Naive thymus-derived CD4-positive, alpha-beta T cell (primary cell): ENCODE results near the gene CGB8. TPM values are rescaled to one million over a fixed set of nuclear protein-coding genes. Genes with fewer than 3 reads are reported as not detected.
"Not testable (repeated sequence)": the region's sequence is repeated elsewhere in the genome, so short reads cannot be mapped to it uniquely, and the experiment has no call there.

Experiments used
- ATAC-seq: fragments of 150-1000 bp; cut with Tn5 transposase; 2 replicates; pipeline ENCODE4 v1.10.0; 2021; ENCODE audit warnings: mild to moderate bottlenecking, moderate library complexity
- CTCF ChIA-PET: fragments of 350-600 bp; sonication (Branson Sonifier 250); formaldehyde crosslinking; loops from one replicate; lab custom pipeline; 2021; ENCODE audit warnings: antibody characterized with exemption; lab: Charles Lee
- POLR2A ChIA-PET: fragments of 350-600 bp; sonication (Branson Sonifier 250); formaldehyde crosslinking; loops from one replicate; lab custom pipeline; 2021; ENCODE audit warnings: antibody characterized with exemption, inconsistent platforms; lab: Charles Lee
- DNase-seq, 9 donors: peaks; one replicate each; pipeline versions ENCODE4 v3.0.0 to v3.0.0-alpha.2; 2020 to 2022; ENCODE audit warnings: mixed read lengths in 1 of 9
- H3K27ac ChIP-seq: one replicate; pipeline ENCODE4 v1.7.0; 2013; ENCODE audit warnings: mild to moderate bottlenecking, low read depth, low read length, moderate library complexity
- H3K27me3 ChIP-seq, 2 donors: one replicate each; pipeline ENCODE4 v1.7.0; 2013; ENCODE audit warnings: low read length in 2 of 2, mild to moderate bottlenecking in 2 of 2, moderate library complexity in 2 of 2; ENCODE audit not compliant: control insufficient read depth in 2 of 2, insufficient read depth in 2 of 2
- H3K36me3 ChIP-seq, 3 experiments: 1 replicate in 2 of 3; 2 replicates in 1 of 3; pipeline ENCODE4 v1.7.0; 2013; ENCODE audit warnings: low read length in 3 of 3, mild to moderate bottlenecking in 3 of 3, moderate library complexity in 1 of 3; ENCODE audit not compliant: insufficient read depth in 3 of 3, control insufficient read depth in 2 of 3
- H3K4me1 ChIP-seq, 2 donors: one replicate each; pipeline ENCODE4 v1.7.0; 2013; ENCODE audit warnings: low read length in 2 of 2, mild to moderate bottlenecking in 2 of 2, moderate library complexity in 1 of 2; ENCODE audit not compliant: control insufficient read depth in 2 of 2, insufficient read depth in 2 of 2
- H3K4me3 ChIP-seq: 2 replicates; pipeline ENCODE4 v1.7.0; 2013; ENCODE audit warnings: mild to moderate bottlenecking, low read length
- H3K9me3 ChIP-seq, 3 experiments: 1 replicate in 2 of 3; 2 replicates in 1 of 3; pipeline ENCODE4 v1.7.0; 2013; ENCODE audit warnings: low read length in 3 of 3; ENCODE audit not compliant: control insufficient read depth in 2 of 3
- H3K27ac Mint-ChIP-seq, 9 donors: one replicate each; pipeline ENCODE4 v1.8.0; 2020 to 2022; ENCODE audit warnings: mixed read lengths in 9 of 9, mild to moderate bottlenecking in 8 of 9, moderate library complexity in 5 of 9, inconsistent platforms in 2 of 9
- H3K27me3 Mint-ChIP-seq, 5 donors: one replicate each; pipeline ENCODE4 v1.8.0; 2021 to 2022; ENCODE audit warnings: mixed read lengths in 5 of 5, mild to moderate bottlenecking in 1 of 5
- H3K36me3 Mint-ChIP-seq, 5 donors: one replicate each; pipeline ENCODE4 v1.8.0; 2020 to 2022; ENCODE audit warnings: mixed read lengths in 5 of 5, mild to moderate bottlenecking in 3 of 5, inconsistent platforms in 1 of 5
- H3K4me1 Mint-ChIP-seq, 7 donors: one replicate each; pipeline ENCODE4 v1.8.0; 2020 to 2022; ENCODE audit warnings: mixed read lengths in 7 of 7, mild to moderate bottlenecking in 3 of 7, inconsistent platforms in 1 of 7
- H3K4me3 Mint-ChIP-seq, 10 donors: one replicate each; pipeline ENCODE4 v1.8.0; 2020 to 2022; ENCODE audit warnings: mild to moderate bottlenecking in 10 of 10, mixed read lengths in 10 of 10, moderate library complexity in 6 of 10, inconsistent platforms in 2 of 10
- H3K9me3 Mint-ChIP-seq, 11 donors: one replicate each; pipeline ENCODE4 v1.8.0; 2020 to 2022; ENCODE audit warnings: mixed read lengths in 11 of 11, mild to moderate bottlenecking in 4 of 11, inconsistent platforms in 1 of 11, moderate library complexity in 1 of 11
- intact Hi-C, 2 donors: fragments of 100-400 bp; cut with micrococcal nuclease; formaldehyde crosslinking; loops; one replicate each; pipeline ENCODE4 v1.15.1; 2023
- polyA plus RNA-seq, 2 donors: library from polyadenylated mRNA; unstranded; fragments of 300-500 nt; fragmentation: Illumina TruSeq; gene quantifications; one replicate each; pipeline ENCODE4 v1.2.3, GENCODE V29; 2021
- total RNA-seq, 6 experiments: library from RNA in 5 of 6; stranded (reverse) in 5 of 6; gene quantifications; 1 replicate in 5 of 6; 2 replicates in 1 of 6; pipeline ENCODE4 v1.2.3 and lab custom pipeline; 2021 to 2026

Gene CGB8
- total and polyA plus RNA-seq, 7 experiments from 2014 or later, result not detected

DNA sequence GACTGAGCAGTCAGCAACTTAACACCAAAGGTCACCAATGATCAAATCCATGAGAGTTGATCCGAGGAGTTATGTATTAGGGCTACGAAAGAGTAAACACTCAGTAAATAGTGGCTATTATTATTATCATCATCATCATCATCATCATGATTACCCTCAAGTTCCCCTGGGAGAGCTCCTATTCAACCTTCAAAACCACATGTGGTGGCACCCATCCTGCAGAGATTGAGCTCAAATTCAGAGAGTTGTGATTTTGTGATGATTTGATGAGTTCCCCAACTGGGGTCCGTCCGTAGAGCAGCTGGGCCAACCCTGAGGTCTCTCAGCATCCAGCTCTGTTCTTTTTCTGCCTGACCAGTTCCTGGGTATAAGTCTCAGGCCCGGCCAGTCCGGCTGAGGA is 23.8 kb downstream of the CGB8 start:
- H3K36me3 Mint-ChIP-seq, CTCF ChIA-PET, H3K27me3 ChIP-seq, H3K27ac ChIP-seq, intact Hi-C loops, H3K4me3 ChIP-seq, H3K36me3 ChIP-seq, H3K9me3 ChIP-seq, H3K4me1 ChIP-seq, H3K4me1 Mint-ChIP-seq, H3K27ac Mint-ChIP-seq, ATAC-seq, H3K9me3 Mint-ChIP-seq, DNase-seq, POLR2A ChIA-PET, H3K4me3 Mint-ChIP-seq: not testable (repeated sequence)
- H3K27me3 Mint-ChIP-seq, result peaks cover 0 to 11% (median 0%) of the 10 kb centered on the region in 5 donors

DNA sequence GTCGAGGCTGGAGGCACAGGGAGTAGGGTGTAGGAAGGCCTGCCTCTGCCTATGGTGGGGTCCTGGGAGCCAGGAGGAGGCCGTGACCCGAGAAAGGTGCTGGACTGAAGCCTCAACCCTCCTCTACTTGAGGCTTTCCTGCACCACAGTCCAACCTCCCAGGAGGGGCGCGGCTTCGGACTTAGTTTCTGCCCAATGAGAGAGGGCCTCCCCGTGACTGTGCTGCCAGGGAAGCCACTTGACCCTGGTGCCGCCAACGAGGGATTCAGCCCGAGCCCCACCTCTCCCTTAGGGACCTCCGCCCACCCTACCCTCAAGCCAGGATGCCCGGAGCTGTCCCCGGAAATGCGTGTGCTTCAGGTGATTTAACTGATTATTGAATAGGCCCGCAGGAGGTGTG is 24.7 kb downstream of the CGB8 start, which contains the start of gene CGB3:
CGB3 (minus strand) TSS at position 101 of the 400 bp plus-strand sequence. CDS start 362 bp downstream, outside the sequence.
- ATAC-seq, H3K27me3 ChIP-seq, H3K9me3 ChIP-seq, H3K36me3 Mint-ChIP-seq, CTCF ChIA-PET, H3K27ac ChIP-seq, DNase-seq, H3K9me3 Mint-ChIP-seq, POLR2A ChIA-PET, intact Hi-C loops, H3K4me1 ChIP-seq, H3K36me3 ChIP-seq, H3K27ac Mint-ChIP-seq, H3K4me3 ChIP-seq, H3K4me3 Mint-ChIP-seq: not testable (repeated sequence)
- Mint-ChIP-seq H3K27me3 (peaks cover 0 to 12% (median 0%) of the 10 kb centered on the region in 5 donors), H3K4me1 (peaks cover 7 to 13% (median 9%) of the 10 kb centered on the region in 7 donors)

DNA sequence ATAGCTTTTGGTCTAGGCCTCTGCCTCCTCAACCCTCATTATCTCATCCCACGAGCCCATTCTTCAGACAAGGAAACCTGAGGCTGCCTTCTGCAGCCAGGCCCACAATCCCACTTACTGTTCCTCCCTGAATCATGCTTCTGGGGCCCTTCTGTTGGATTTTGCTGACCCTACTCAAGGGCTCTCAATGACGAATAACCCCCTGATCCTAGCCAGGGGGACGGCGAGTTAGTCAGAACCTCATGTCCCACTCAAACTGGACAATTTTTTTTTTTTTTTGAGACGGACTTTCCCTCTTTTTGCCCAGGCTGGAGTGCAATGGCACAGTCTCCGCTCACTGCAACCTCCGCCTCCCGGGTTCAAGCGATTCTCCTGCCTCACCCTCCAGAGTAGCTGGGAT is 26.8 kb downstream of the CGB8 start:
- POLR2A ChIA-PET, result interaction anchor here (0.6 to 1.4 kb wide), 2 partner anchors 29 to 63 kb away, joined by 3 to 5 read pairs; partner anchors contain the start of gene GYS1
- Mint-ChIP-seq H3K4me1 (peaks cover 7 to 21% (median 16%) of the 10 kb centered on the region in 7 donors), H3K4me3 (peak overlapping the region in 1 of 10 donors; percentile 7), H3K36me3 (no peaks in the 10 kb centered on the region), H3K27ac (no peak overlapping the region), H3K9me3 (no peaks in the 10 kb centered on the region), H3K27me3 (peaks cover 0 to 22% (median 0%) of the 10 kb centered on the region in 5 donors)
- ATAC-seq (no peak), DNase-seq (no peak)
- Histone ChIP-seq H3K27me3 (no peaks in the 10 kb centered on the region), H3K27ac (no peak overlapping the region), H3K9me3 (no peaks in the 10 kb centered on the region), H3K36me3 (no peaks in the 10 kb centered on the region), H3K4me1 (peaks cover 0 to 4% of the 10 kb centered on the region in 2 donors), H3K4me3 (no peak overlapping the region)
- intact Hi-C loops, result no loop called here
- CTCF ChIA-PET, result interaction anchor here (1.0 kb wide), 1 partner anchor 23 kb away, joined by 3 read pairs; no protein-coding TSS in a partner anchor

DNA sequence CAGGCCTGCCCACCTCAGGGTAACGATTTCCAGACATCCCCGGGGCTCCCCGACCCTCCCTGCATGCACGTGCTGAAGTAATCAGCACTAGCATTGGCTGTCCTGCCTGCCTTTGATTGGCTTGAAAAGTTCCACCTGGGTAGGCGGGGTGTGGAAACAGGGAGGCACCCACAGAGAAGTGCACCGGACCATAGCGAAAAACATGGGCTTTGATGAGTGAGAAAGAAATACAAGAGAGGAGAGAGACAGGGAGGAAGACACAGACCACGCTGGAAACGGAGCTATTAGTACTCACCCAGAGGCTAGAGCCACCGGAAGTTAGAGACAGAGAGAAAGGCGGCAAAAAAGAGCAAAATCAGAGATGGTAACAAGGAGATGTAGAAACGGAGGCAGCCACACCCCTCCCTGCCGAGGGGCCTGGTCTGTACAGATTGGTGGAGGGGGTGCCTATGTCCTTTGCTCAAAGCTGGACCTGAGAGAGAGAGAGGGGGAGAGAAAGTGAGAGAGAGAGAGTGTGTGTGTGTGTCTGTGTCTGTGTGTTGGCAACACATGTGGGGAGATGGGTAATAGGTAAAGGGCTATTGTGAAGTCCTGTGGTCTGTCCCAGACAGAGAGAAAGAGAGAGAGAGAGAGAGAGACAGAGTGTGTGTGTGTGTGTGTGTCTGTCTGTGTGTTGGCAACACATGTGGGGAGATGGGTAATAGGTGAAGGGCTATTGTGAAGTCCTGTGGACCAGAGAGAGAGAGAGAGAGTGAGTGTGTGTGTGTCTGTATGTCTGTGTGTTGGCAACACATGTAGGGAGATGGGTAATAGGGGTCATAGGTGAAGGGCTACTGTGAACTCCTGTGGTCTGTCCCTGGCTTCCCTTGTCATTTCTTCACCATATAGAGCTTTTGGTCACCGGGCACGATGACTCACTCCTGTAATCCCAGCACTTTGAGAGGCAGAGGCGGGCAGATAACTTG is 27.7 kb downstream of the CGB8 start:
- no peak for ATAC-seq
- Mint-ChIP-seq H3K36me3 (no peaks in the 10 kb centered on the region), H3K27ac (peak overlapping the region in 2 of 9 donors; percentile 32 to 55), H3K4me3 (no peak overlapping the region), H3K27me3 (peaks cover 0 to 22% (median 0%) of the 10 kb centered on the region in 5 donors), H3K4me1 (peaks cover 7 to 22% (median 18%) of the 10 kb centered on the region in 7 donors), H3K9me3 (no peaks in the 10 kb centered on the region)
- H3K4me3 ChIP-seq, result no peak overlapping the region
- H3K27me3 ChIP-seq, result no peaks in the 10 kb centered on the region
- DNase-seq, result no peak
- no peaks in the 10 kb centered on the region for H3K36me3 ChIP-seq
- no peaks in the 10 kb centered on the region for H3K9me3 ChIP-seq
- intact Hi-C loops, result no loop called here
- POLR2A ChIA-PET, result interaction anchor here (1.4 kb wide), 1 partner anchor 28 kb away, joined by 3 read pairs; the partner anchor contains the start of gene GYS1
- H3K4me1 ChIP-seq, result peaks cover 0 to 4% of the 10 kb centered on the region in 2 donors
- H3K27ac ChIP-seq, result no peak overlapping the region
- CTCF ChIA-PET, result interaction anchor here (0.6 to 1.0 kb wide), 2 partner anchors 22 to 453 kb away, joined by 3 to 4 read pairs; partner anchors contain the start of gene FLT3LG

DNA sequence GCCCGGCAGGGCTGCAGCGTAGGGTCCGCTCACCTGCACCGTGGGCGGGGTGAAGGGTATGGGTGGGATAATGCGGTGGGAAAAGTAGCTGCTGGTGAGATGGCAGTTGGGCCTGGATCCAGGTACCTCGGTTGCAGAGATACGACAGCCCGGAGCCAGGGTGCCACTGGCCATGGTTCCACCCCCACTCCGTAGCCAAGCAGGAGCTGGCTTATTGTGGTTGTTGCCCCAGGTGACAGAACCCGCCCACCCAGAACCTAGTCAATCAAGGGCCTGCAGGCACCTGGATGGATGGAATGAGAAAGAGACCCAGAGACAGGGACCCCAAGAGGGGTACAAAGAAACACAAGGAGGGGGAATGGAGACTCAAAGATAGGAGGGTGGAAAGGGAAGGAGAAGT is 28.6 kb downstream of the CGB8 start:
- peak overlapping the region in 5 of 10 donors; percentile 78 to 95 (median 89) for H3K4me3 Mint-ChIP-seq
- ATAC-seq (no peak), DNase-seq (no peak)
- H3K9me3 Mint-ChIP-seq, result no peaks in the 10 kb centered on the region
- CTCF ChIA-PET, result interaction anchor here (0.7 kb wide), 1 partner anchor 9 kb away, joined by 3 read pairs; no protein-coding TSS in a partner anchor
- Histone ChIP-seq H3K36me3 (peaks cover 0 to 6% (median 0%) of the 10 kb centered on the region in 3 experiments), H3K4me3 (no peak overlapping the region), H3K9me3 (no peaks in the 10 kb centered on the region), H3K4me1 (peaks cover 0 to 4% of the 10 kb centered on the region in 2 donors), H3K27ac (no peak overlapping the region), H3K27me3 (no peaks in the 10 kb centered on the region)
- peaks cover 0 to 22% (median 0%) of the 10 kb centered on the region in 5 donors for H3K27me3 Mint-ChIP-seq
- H3K27ac Mint-ChIP-seq, result peak overlapping the region in 1 of 9 donors; percentile 32
- POLR2A ChIA-PET, result no interaction called here
- H3K4me1 Mint-ChIP-seq, result peaks cover 7 to 22% (median 18%) of the 10 kb centered on the region in 7 donors
- H3K36me3 Mint-ChIP-seq, result no peaks in the 10 kb centered on the region
- intact Hi-C loops, result no loop called here

DNA sequence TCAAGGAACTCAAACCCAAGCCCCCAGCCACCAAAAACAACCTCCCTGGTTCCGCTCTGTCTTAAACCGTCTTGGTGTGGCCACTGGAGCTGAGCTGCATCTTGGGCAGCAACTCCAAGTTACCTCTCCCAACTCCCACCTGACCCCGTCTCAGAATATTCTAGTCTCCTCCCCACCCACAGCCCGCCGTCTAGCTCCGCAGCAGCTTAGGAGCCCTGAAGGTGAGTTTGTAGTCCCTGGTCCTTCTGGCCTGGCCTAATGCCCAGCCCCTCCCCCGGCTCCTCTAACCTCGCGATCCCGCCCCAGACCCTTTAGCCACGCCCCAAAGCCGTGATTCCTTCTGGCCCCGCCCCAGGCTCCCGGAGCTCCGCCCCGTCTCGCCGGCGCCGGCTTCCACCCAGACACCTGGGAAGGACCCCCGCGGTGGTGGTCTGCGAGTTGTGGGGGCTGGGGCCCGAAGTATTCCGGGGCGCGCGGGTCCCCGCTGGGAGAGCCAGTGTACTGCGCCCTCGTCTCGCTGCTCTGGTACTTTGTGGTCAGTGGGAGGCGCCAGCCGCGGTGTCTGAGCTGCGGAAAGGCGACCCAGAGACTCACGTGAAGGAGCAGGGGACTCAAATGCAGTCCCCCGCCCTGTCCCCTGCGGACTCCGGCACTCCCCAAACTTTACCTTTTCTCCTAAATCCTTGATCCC is 29.5 kb downstream of the CGB8 start:
- H3K4me3 ChIP-seq, result peak overlapping the region; percentile 76
- CTCF ChIA-PET, result interaction anchor here (0.7 to 2.6 kb wide), 2 partner anchors 9 to 19 kb away, joined by 3 to 11 read pairs; no protein-coding TSS in a partner anchor
- H3K36me3 ChIP-seq, result peaks cover 0 to 13% (median 0%) of the 10 kb centered on the region in 3 experiments
- no peaks in the 10 kb centered on the region for H3K27me3 ChIP-seq
- Mint-ChIP-seq H3K27ac (peak overlapping the region in 7 of 9 donors; percentile 36 to 81 (median 66)), H3K9me3 (no peaks in the 10 kb centered on the region), H3K27me3 (peaks cover 0 to 22% (median 0%) of the 10 kb centered on the region in 5 donors), H3K36me3 (peaks cover 0 to 1% (median 0%) of the 10 kb centered on the region in 5 donors), H3K4me3 (peak overlapping the region; percentile 78 to 95 (median 90)), H3K4me1 (peaks cover 7 to 22% (median 18%) of the 10 kb centered on the region in 7 donors)
- peak; percentile 33 to 76 (median 55) for DNase-seq
- intact Hi-C loops, result loop anchor here (2.0 to 5.0 kb wide), 3 partner anchors 27 to 128 kb away; partner anchors contain the start of genes GYS1 (in 2 of the 2), RUVBL2 (in 2 of the 2) and CGB7 (in 1 of the 2)
- peaks cover 0 to 4% of the 10 kb centered on the region in 2 donors for H3K4me1 ChIP-seq
- ATAC-seq, result peak; percentile 65
- POLR2A ChIA-PET, result interaction anchor here (1.1 kb wide), 1 partner anchor 26 kb away, joined by 6 read pairs; the partner anchor contains the start of genes GYS1 and RUVBL2
- H3K9me3 ChIP-seq, result no peaks in the 10 kb centered on the region
- no peak overlapping the region for H3K27ac ChIP-seq
